Muscle layer of duodenum (tissue), 2 donors: Measurements from ENCODE around the gene TMEM150B.
A peak's percentile ranks its signal among the peaks of the same experiment; 100 is the strongest.
"Not testable (repeated sequence)": the region's sequence is repeated elsewhere in the genome, so short reads cannot be mapped to it uniquely, and the experiment has no call there.

Source experiments
- H3K27ac ChIP-seq: one replicate; pipeline ENCODE4 v1.7.0; 2013; ENCODE audit warnings: mild to moderate bottlenecking, low read length
- H3K27me3 ChIP-seq: one replicate; pipeline ENCODE4 v1.7.0; 2013; ENCODE audit warnings: low read depth, mild to moderate bottlenecking, control low read depth, low read length
- H3K36me3 ChIP-seq, 2 donors: one replicate each; pipeline ENCODE4 v1.7.0; 2013; ENCODE audit warnings: low read length in 2 of 2, control low read depth in 1 of 2, mild to moderate bottlenecking in 1 of 2; ENCODE audit not compliant: insufficient read depth in 2 of 2, control insufficient read depth in 1 of 2
- H3K4me1 ChIP-seq, 2 donors: one replicate each; pipeline ENCODE4 v1.7.0; 2013; ENCODE audit warnings: low read length in 2 of 2, mild to moderate bottlenecking in 2 of 2, control low read depth in 1 of 2, moderate library complexity in 1 of 2; ENCODE audit not compliant: insufficient read depth in 2 of 2, control insufficient read depth in 1 of 2
- H3K4me3 ChIP-seq, 2 donors: one replicate each; pipeline ENCODE4 v1.7.0; 2013; ENCODE audit warnings: low read length in 2 of 2, low read depth in 1 of 2, mild to moderate bottlenecking in 1 of 2
- H3K9me3 ChIP-seq, 2 donors: one replicate each; pipeline ENCODE4 v1.7.0; 2013; ENCODE audit warnings: low read length in 2 of 2, control low read depth in 1 of 2, mild to moderate bottlenecking in 1 of 2; ENCODE audit not compliant: control insufficient read depth in 1 of 2
- donor health status: healthy.

Gene TMEM150B

GRCh38 chr19:55344444-55344843, 19.3 kb upstream of the TMEM150B start:
- H3K4me1 ChIP-seq, result peaks cover 0 to 20% of the 10 kb centered on the region in 2 donors
- peaks cover 9 to 35% of the 10 kb centered on the region in 2 donors for H3K36me3 ChIP-seq
- no peak overlapping the region for H3K4me3 ChIP-seq
- H3K27ac ChIP-seq, result no peak overlapping the region
- no peaks in the 10 kb centered on the region for H3K27me3 ChIP-seq
- no peaks in the 10 kb centered on the region for H3K9me3 ChIP-seq

- Histone ChIP-seq H3K4me3 (peak overlapping the region in 1 of 2 donors; percentile 77), H3K36me3 (peaks cover 9 to 32% of the 10 kb centered on the region in 2 donors), H3K27ac (no peak overlapping the region), H3K9me3 (no peaks in the 10 kb centered on the region), H3K4me1 (peaks cover 3 to 28% of the 10 kb centered on the region in 2 donors), H3K27me3 (no peaks in the 10 kb centered on the region)
These were observed 16.7 kb upstream of the TMEM150B start for GRCh38 chr19:55341595-55342531.

GRCh38 chr19:55341171-55341588, 16.0 kb upstream of the TMEM150B start:
- H3K4me3 ChIP-seq, result peak overlapping the region; percentile 77 to 79
- H3K27ac ChIP-seq, result no peak overlapping the region
- no peaks in the 10 kb centered on the region for H3K27me3 ChIP-seq
- peaks cover 3 to 28% of the 10 kb centered on the region in 2 donors for H3K4me1 ChIP-seq
- H3K36me3 ChIP-seq, result peaks cover 9 to 29% of the 10 kb centered on the region in 2 donors
- H3K9me3 ChIP-seq, result no peaks in the 10 kb centered on the region

GRCh38 chr19:55340784-55341147, 15.6 kb upstream of the TMEM150B start:
- Histone ChIP-seq H3K4me1 (peaks cover 3 to 26% of the 10 kb centered on the region in 2 donors), H3K27me3 (no peaks in the 10 kb centered on the region), H3K4me3 (peak overlapping the region; percentile 77 to 79), H3K27ac (no peak overlapping the region), H3K36me3 (peaks cover 9 to 25% of the 10 kb centered on the region in 2 donors), H3K9me3 (no peaks in the 10 kb centered on the region)

- Histone ChIP-seq H3K27me3 (no peaks in the 10 kb centered on the region), H3K27ac (peak overlapping the region; percentile 86), H3K4me1 (peaks cover 3 to 22% of the 10 kb centered on the region in 2 donors), H3K36me3 (peaks cover 9 to 25% of the 10 kb centered on the region in 2 donors), H3K9me3 (no peaks in the 10 kb centered on the region), H3K4me3 (peak overlapping the region; percentile 77 to 79)
These were observed 15.0 kb upstream of the TMEM150B start for GRCh38 chr19:55339889-55340783.

GRCh38 chr19:55339105-55339888, 14.2 kb upstream of the TMEM150B start, which contains the start of gene KMT5C:
TSS of gene KMT5C (plus strand) at chr19:55339876. CDS start at chr19:55341937, 2,061 bp downstream.
- peak within 1 kb of the TSS; percentile 96 for H3K27ac ChIP-seq
- H3K27me3 ChIP-seq, result no peaks in the 10 kb centered on the region
- H3K4me3 ChIP-seq, result peak within 1 kb of the TSS; percentile 77 to 79
- H3K36me3 ChIP-seq, result peaks cover 9 to 25% of the 10 kb centered on the region in 2 donors
- no peaks in the 10 kb centered on the region for H3K9me3 ChIP-seq
- peaks cover 3 to 22% of the 10 kb centered on the region in 2 donors for H3K4me1 ChIP-seq

- H3K4me1 ChIP-seq, result peaks cover 3 to 16% of the 10 kb centered on the region in 2 donors
- no peak overlapping the region for H3K27ac ChIP-seq
- H3K36me3 ChIP-seq, result peaks cover 0 to 2% of the 10 kb centered on the region in 2 donors
- no peak overlapping the region for H3K4me3 ChIP-seq
- H3K9me3 ChIP-seq, result no peaks in the 10 kb centered on the region
- H3K27me3 ChIP-seq, result no peaks in the 10 kb centered on the region
These were observed 11.0 kb upstream of the TMEM150B start for GRCh38 chr19:55336101-55336500.

- Histone ChIP-seq H3K27me3 (no peaks in the 10 kb centered on the region), H3K27ac (no peak overlapping the region), H3K36me3 (peaks cover 0 to under 1% of the 10 kb centered on the region in 2 donors), H3K4me3 (no peak overlapping the region), H3K9me3 (no peaks in the 10 kb centered on the region), H3K4me1 (peaks cover 3 to 6% of the 10 kb centered on the region in 2 donors)
These were observed 8.7 kb upstream of the TMEM150B start for GRCh38 chr19:55333870-55334269.

- H3K4me1 ChIP-seq, H3K27ac ChIP-seq, H3K9me3 ChIP-seq, H3K27me3 ChIP-seq, H3K4me3 ChIP-seq, H3K36me3 ChIP-seq: not testable (repeated sequence)
These were observed 4.7 kb upstream of the TMEM150B start for GRCh38 chr19:55329791-55330190.

- not testable (repeated sequence) for H3K27ac ChIP-seq, H3K9me3 ChIP-seq, H3K4me3 ChIP-seq, H3K36me3 ChIP-seq, H3K27me3 ChIP-seq, H3K4me1 ChIP-seq
These were observed 3.7 kb upstream of the TMEM150B start for GRCh38 chr19:55328774-55329318.
